ENCODE results near the gene HNF4A. TPM values are rescaled to one million over a fixed set of nuclear protein-coding genes. Genes with fewer than 3 reads are reported as not detected.

HNF4A gene
- total and polyA plus RNA-seq, 2 of the 13 experiments (the other 11 are each of a cell fraction or from before 2014, with no cell fraction given): 80.9 to 169 TPM

GRCh38 chr20:44355498-44356352 lies at the start of gene HNF4A (continued):
- TF ChIP-seq ZNF142 (CRISPR knock-in tag; IDR thresholded peaks at IDR 0.05): peak; percentile 90
- peak; percentile 57 for TF ChIP-seq ZNF333 (CRISPR knock-in tag; IDR thresholded peaks at IDR 0.05; ENCODE audit: borderline replicate concordance)
- no peak for TF ChIP-seq MAFK (conservative IDR thresholded peaks at IDR 0.05 in 1 of 2, IDR thresholded peaks at IDR 0.05 in 1 of 2; ENCODE audit: low read length in 2 of 2)
- TF ChIP-seq ZNF709 (CRISPR knock-in tag; IDR thresholded peaks at IDR 0.05): 0 out of 2 replicates have a peak, but pooled peaks have one; percentile 73
- TF ChIP-seq FOXC1 (CRISPR knock-in tag; IDR thresholded peaks at IDR 0.05; ENCODE audit: borderline replicate concordance): peak; percentile 92; the same call in 1 of the 2 replicates
- peak; percentile 95 for TF ChIP-seq ZNF772 (CRISPR knock-in tag; IDR thresholded peaks at IDR 0.05)
- peak; percentile 84 for TF ChIP-seq HOXA3 (CRISPR knock-in tag; IDR thresholded peaks at IDR 0.05)
- peak; percentile 99 for TF ChIP-seq PAX8 (CRISPR knock-in tag; IDR thresholded peaks at IDR 0.05; ENCODE audit: borderline replicate concordance)
- TF ChIP-seq ZNF234 (CRISPR knock-in tag; conservative IDR thresholded peaks at IDR 0.05): no peak
- peak; percentile 95 for TF ChIP-seq MIXL1 (CRISPR knock-in tag; IDR thresholded peaks at IDR 0.05)
- peak; percentile 88 for TF ChIP-seq FOXP4 (CRISPR knock-in tag; IDR thresholded peaks at IDR 0.05)
- TF ChIP-seq ZNF335 (CRISPR knock-in tag; IDR thresholded peaks at IDR 0.05): no peak; the same call in 1 of the 2 replicates
- TF ChIP-seq ZNF563 (CRISPR knock-in tag; IDR thresholded peaks at IDR 0.05): peak; percentile 79; the same call in 1 of the 2 replicates
- TF ChIP-seq ATM (IDR thresholded peaks at IDR 0.05; ENCODE audit: borderline replicate concordance): no peak
- TF ChIP-seq STAT5B (CRISPR knock-in tag; IDR thresholded peaks at IDR 0.05): no peak
- TF ChIP-seq ZNF556 (CRISPR knock-in tag; IDR thresholded peaks at IDR 0.05; ENCODE audit: borderline replicate concordance): no peak; the same call in 1 of the 2 replicates
- peak; percentile 85 for TF ChIP-seq GATAD2A (CRISPR knock-in tag; IDR thresholded peaks at IDR 0.05)
- peak; percentile 99 for TF ChIP-seq GTF3A (CRISPR knock-in tag; conservative IDR thresholded peaks at IDR 0.05)
- peak; percentile 93; the same call in 1 of the 2 replicates for TF ChIP-seq ZNF766 (CRISPR knock-in tag; IDR thresholded peaks at IDR 0.05; ENCODE audit: borderline replicate concordance)
- 0 out of 2 replicates have a peak, but pooled peaks have one; percentile 71 for TF ChIP-seq ZMAT3 (CRISPR knock-in tag; conservative IDR thresholded peaks at IDR 0.05)
- TF ChIP-seq BCL6 (CRISPR knock-in tag; IDR thresholded peaks at IDR 0.05): peak; percentile 70
